HG03520 (cell line): ENCODE results near the gene NRP2.

Experiments
- ATAC-seq: cut with Tn5 transposase; IDR thresholded peaks from one replicate; pipeline ENCODE4 v1.9.1; 2021; ENCODE audit warnings: mild to moderate bottlenecking, moderate library complexity; ENCODE audit not compliant: unreplicated experiment

NRP2 gene, protein sequence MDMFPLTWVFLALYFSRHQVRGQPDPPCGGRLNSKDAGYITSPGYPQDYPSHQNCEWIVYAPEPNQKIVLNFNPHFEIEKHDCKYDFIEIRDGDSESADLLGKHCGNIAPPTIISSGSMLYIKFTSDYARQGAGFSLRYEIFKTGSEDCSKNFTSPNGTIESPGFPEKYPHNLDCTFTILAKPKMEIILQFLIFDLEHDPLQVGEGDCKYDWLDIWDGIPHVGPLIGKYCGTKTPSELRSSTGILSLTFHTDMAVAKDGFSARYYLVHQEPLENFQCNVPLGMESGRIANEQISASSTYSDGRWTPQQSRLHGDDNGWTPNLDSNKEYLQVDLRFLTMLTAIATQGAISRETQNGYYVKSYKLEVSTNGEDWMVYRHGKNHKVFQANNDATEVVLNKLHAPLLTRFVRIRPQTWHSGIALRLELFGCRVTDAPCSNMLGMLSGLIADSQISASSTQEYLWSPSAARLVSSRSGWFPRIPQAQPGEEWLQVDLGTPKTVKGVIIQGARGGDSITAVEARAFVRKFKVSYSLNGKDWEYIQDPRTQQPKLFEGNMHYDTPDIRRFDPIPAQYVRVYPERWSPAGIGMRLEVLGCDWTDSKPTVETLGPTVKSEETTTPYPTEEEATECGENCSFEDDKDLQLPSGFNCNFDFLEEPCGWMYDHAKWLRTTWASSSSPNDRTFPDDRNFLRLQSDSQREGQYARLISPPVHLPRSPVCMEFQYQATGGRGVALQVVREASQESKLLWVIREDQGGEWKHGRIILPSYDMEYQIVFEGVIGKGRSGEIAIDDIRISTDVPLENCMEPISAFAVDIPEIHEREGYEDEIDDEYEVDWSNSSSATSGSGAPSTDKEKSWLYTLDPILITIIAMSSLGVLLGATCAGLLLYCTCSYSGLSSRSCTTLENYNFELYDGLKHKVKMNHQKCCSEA

GRCh38 chr2:205682239-205682970 lies at the start of gene NRP2:
Gene NRP2 (plus strand): TSS chr2:205682501. CDS start chr2:205683291, 790 bp downstream.
- peak; percentile 57 for ATAC-seq

DNA sequence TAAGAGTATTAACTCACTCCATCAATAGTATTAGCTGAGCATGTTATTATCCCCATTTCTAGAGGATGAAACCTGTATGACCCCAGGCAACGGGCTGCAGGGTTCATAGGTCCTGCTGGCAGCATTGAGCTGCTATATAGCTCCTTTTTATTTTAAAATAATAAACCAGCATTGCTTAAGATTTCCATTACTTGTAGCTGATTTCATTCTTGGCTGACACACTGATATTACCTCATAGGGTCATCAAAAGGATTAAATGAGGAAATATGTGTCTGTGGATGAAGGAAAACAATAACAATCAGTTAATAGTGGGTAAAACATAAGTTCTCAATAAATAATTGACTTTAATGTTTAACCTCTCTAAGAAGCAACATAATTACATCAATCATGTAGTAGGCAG lies 48.3 kb upstream of the NRP2 start:
- ATAC-seq, result no peak

- ATAC-seq, result no peak
These were observed 45.6 kb upstream of the NRP2 start for GRCh38 chr2:205636549-205637319.

GRCh38 chr2:205637320-205637602 lies 45.0 kb upstream of the NRP2 start:
- no peak for ATAC-seq

- ATAC-seq, result no peak
These were observed 44.4 kb upstream of the NRP2 start for GRCh38 chr2:205637779-205638503.

DNA sequence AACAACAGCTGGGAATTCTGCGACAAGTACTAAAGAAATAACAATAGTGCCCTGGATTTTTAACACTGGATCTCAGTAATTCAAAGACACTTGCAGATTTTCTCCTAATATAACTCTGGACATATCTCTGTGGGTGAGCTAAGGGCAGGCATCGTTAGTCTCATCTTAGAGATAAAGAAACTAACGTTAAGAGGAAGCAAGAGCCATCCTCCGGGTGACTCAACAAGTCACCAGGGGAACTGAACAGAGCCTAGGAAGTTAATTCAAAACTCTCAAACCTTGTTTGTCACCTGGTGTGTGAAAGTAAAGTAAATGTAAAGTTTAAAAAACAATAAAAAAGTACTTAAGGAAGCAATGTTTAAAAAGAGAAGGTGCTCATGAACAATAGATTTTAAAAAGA lies 41.6 kb upstream of the NRP2 start:
- ATAC-seq, result no peak

DNA sequence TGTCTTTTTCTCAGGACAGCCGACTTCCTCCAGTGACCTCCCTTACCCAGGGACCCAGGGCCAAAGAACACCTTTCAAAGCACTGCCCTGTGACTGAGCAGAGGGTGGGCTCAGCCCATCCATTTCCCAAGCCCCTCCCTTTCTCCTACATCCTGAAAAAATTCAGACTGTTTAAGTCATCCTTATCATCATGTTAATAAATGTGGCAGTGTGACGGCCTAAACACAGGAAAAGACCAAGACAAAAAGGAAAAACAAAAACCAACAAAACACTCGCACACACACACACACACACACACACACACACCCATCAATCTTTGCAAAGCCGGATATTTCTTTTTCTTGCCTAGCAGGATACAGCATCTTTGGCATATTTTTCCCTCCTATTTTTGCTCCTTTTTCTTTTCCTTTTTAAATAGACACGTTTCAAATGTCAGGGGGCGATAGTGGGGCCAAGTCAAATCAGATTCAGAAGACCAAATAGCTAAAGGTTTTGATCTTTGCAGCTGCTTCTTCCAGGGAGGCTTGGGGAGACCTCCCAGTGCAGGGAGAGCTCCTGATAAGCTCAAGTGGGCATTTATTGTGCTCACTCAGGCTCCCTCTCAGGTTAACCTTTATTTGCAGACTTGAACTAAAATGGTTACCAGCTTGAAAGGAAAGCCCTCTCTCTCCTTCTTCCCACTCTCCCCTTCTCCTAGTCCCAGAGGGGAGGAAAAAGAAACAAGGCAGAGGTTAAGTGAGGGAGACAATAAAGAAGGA lies 39.5 kb upstream of the NRP2 start:
- ATAC-seq, result no peak

- ATAC-seq, result no peak
These were observed 38.9 kb upstream of the NRP2 start for GRCh38 chr2:205643391-205643885.

- no peak for ATAC-seq
These were observed 38.3 kb upstream of the NRP2 start for GRCh38 chr2:205644018-205644417.

DNA sequence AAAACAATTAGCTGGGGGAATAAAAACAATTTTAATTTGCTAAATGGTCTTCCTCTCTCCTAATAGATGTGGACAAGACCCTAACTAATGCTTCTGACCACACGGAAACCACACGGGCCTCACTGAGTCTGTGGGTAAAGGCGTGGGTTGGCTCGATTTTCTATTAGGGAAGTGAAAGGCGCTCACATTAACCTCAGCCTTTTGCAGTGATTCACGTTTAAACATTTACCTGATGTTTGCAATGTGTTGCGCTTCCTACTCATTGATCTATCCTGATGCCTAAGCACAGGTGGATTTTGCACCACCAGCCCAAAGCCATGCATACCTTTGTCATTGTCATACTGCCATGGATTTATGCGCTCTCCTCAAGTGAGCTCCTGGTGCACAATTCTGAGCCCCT lies 35.6 kb upstream of the NRP2 start:
- peak; percentile 96 for ATAC-seq

GRCh38 chr2:205650450-205650849 lies 31.9 kb upstream of the NRP2 start:
- ATAC-seq, result no peak

DNA sequence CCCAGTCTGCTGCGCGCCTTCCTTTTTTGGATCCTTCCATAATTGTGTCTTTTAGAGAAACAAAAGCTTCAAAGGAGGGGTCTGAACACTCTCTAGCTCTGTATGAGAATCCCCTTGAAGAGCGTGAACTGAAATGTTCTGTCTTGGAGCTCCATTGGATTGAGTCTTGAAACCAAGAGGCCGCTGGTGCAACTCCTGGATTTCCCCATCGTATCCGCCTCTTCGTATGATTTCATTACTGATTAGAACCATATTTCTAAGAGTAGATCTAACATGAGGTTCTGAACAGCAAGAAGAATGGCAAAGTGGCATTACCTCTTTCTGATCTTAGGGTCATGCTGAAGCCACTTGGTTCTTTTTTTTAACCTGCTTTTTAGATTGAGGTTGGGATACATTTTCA lies 31.4 kb upstream of the NRP2 start:
- no peak for ATAC-seq

GRCh38 chr2:205651719-205652118 lies 30.6 kb upstream of the NRP2 start:
- ATAC-seq, result no peak

GRCh38 chr2:205654878-205655605 lies 27.3 kb upstream of the NRP2 start:
- no peak for ATAC-seq

DNA sequence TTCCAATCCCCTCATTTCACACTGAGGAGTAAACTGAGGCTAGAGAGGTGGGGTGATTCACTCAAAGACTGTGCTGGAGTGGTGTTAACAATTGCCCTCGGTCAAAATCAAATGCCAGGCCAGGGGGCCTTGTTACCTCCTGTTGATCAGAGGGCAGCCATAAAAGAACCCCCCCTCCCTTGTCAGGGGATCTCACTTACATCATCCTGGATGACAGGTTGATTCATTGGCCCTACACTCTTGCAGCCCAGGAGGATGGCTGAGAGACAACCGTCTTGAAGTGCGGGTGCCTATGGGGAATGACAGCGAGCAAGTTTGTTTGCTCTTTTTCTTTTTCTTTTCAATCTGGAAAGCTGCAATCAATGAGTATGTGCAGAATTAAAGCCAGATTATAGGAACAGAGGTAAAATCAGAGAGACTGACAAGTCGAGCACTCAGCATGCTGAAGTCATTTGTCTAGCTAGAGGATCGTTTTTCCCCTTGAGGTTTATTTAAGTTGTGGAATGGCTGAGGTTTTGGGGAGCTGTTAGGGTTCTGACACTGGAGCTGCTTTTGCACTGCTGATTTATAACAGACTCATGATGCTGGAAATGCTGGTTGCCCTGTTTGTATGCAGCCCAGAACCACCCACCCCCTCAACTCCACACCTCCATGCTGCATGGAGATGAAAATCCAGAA lies 26.4 kb upstream of the NRP2 start:
- no peak for ATAC-seq

DNA sequence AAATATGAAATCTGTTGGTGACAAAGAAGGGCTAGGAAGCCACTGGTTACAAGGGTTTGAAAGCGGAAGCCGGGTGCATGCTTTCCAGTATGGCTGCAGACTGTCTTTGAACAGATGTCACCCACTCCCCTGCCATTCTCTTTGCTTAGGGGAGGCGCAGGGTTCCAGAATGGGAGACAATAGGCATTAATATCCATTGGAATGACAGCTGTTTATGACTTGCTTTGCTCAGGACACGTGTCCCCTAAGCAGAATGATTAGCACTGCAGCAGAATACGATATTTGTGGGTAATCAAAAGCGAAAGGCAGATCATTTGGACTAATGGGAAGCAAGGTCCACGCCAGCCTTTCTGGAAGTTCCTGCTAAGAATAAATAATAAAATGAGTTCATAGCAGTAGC lies 25.8 kb upstream of the NRP2 start:
- ATAC-seq, result no peak

GRCh38 chr2:205656941-205657340 lies 25.4 kb upstream of the NRP2 start:
- ATAC-seq, result no peak

GRCh38 chr2:205657579-205657978 lies 24.7 kb upstream of the NRP2 start:
- no peak for ATAC-seq
